ENCODE measurements around the gene ZNF579. TPM values are rescaled to one million over a fixed set of nuclear protein-coding genes. Genes with fewer than 3 reads are reported as not detected.
A peak's percentile ranks its signal among the peaks of the same experiment; 100 is the strongest.

ZNF579 gene
- total and polyA plus RNA-seq, 9 of the 15 experiments (the other 6 are each of a cell fraction or from before 2014, with no cell fraction given) = 0.06 to 15.9 (median 1.6) TPM

GRCh38 chr19:55529636-55530234, 50.9 kb downstream of the ZNF579 start:
- intact Hi-C loops (cut with micrococcal nuclease) (no loop called here), in situ Hi-C loops (cut with MboI) (no loop called here)
- Histone ChIP-seq H2AFZ (ENCODE audit: low read depth, low read length) (no peak overlapping the region), H3K4me2 (ENCODE audit: insufficient read depth, low read length) (no peak overlapping the region), H3K9me1 (ENCODE audit: control insufficient read depth, insufficient read depth, low read length) (no peaks in the 10 kb centered on the region), H3K27me3 (ENCODE audit: control insufficient read depth in 2 of 2, insufficient read depth in 2 of 2, low read length in 2 of 2) (no peaks in the 10 kb centered on the region; a peak in 1 of 5 replicates), H3K9ac (ENCODE audit: insufficient read depth in 1 of 2, low read depth in 2 of 2, low read length in 2 of 2) (no peak overlapping the region), H3K4me3 (no peak overlapping the region), H3K27ac (ENCODE audit: extremely low read depth, low read depth, low read length) (no peak overlapping the region), H3K4me1 (replicated peaks in 1 of 2; ENCODE audit: control insufficient read depth in 2 of 2, insufficient read depth in 2 of 2, low read length in 2 of 2) (peaks cover 0 to 35% of the 10 kb centered on the region in 2 experiments; a peak in 3 of 5 replicates), H4K20me1 (replicated peaks; ENCODE audit: control insufficient read depth, insufficient read depth, low read length) (no peaks in the 10 kb centered on the region), H3K36me3 (ENCODE audit: control insufficient read depth, insufficient read depth, low read length) (no peaks in the 10 kb centered on the region), H3K9me3 (replicated peaks; ENCODE audit: control insufficient read depth, insufficient read depth, low read depth, low read length) (peaks cover 12% of the 10 kb centered on the region), H3K79me2 (ENCODE audit: control insufficient read depth, insufficient read depth, low read length) (no peaks in the 10 kb centered on the region)
- ATAC-seq (no peak), DNase-seq (ENCODE audit: extremely low read depth in 1 of 4, low spot score in 3 of 4) (no peak), FAIRE-seq (no peak)
- no TSS peak for BruUV-seq (replicated peaks)
- POLR2A ChIA-PET = no interaction called here
- 54% methylated on average over 21 of the region's 56 CpGs for WGBS (ENCODE audit: insufficient coverage, low coverage, missing lambda C conversion rate)
- CTCF ChIA-PET (ENCODE audit: low intra/inter-chr PET ratio) = no interaction called here
- no peak for TF ChIP-seq TAF9B (IDR thresholded peaks at IDR 0.05; ENCODE audit: partially characterized antibody)
- TF ChIP-seq HBP1 (CRISPR knock-in tag; IDR thresholded peaks at IDR 0.05) = no peak
- TF ChIP-seq PRPF4 (IDR thresholded peaks at IDR 0.05; ENCODE audit: insufficient read depth, low read depth, low read length, poor library complexity, severe bottlenecking) = no peak
- TF ChIP-seq, protein P1, sequence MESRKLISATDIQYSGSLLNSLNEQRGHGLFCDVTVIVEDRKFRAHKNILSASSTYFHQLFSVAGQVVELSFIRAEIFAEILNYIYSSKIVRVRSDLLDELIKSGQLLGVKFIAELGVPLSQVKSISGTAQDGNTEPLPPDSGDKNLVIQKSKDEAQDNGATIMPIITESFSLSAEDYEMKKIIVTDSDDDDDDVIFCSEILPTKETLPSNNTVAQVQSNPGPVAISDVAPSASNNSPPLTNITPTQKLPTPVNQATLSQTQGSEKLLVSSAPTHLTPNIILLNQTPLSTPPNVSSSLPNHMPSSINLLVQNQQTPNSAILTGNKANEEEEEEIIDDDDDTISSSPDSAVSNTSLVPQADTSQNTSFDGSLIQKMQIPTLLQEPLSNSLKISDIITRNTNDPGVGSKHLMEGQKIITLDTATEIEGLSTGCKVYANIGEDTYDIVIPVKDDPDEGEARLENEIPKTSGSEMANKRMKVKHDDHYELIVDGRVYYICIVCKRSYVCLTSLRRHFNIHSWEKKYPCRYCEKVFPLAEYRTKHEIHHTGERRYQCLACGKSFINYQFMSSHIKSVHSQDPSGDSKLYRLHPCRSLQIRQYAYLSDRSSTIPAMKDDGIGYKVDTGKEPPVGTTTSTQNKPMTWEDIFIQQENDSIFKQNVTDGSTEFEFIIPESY (CRISPR knock-in tag; IDR thresholded peaks at IDR 0.05) = peak; percentile 97
- no peak for TF ChIP-seq CHD7 (IDR thresholded peaks at IDR 0.05; ENCODE audit: low read depth, low read length)

Data from K562 (cell line).